Measurements from ENCODE around the gene PCED1B.

The PCED1B gene

GRCh38 chr12:47272412-47273190, 193.2 kb downstream of the PCED1B start:
- DNase-seq (ENCODE audit: low read depth) = no peak
- no peak overlapping the region for H3K4me3 ChIP-seq (ENCODE audit: low read depth, low read length)
- TF ChIP-seq POLR2A (IDR thresholded peaks at IDR 0.05; ENCODE audit: extremely low read depth, insufficient read length) = no peak
- TF ChIP-seq CTCF (IDR thresholded peaks at IDR 0.05; ENCODE audit: low read depth, low read length) = no peak
- no peak for TF ChIP-seq MAX (IDR thresholded peaks at IDR 0.05; ENCODE audit: low read depth, low read length)
- no peak for TF ChIP-seq MYC (IDR thresholded peaks at IDR 0.05; ENCODE audit: low read depth, low read length)

- DNase-seq (ENCODE audit: low read depth) = no peak
Observed at GRCh38 chr12:47273191-47273626, 193.8 kb downstream of the PCED1B start.

GRCh38 chr12:47274760-47275159, 195.3 kb downstream of the PCED1B start:
- DNase-seq (ENCODE audit: low read depth) = no peak
- no peak overlapping the region for H3K4me3 ChIP-seq (ENCODE audit: low read depth, low read length)
- TF ChIP-seq CTCF (IDR thresholded peaks at IDR 0.05; ENCODE audit: low read depth, low read length) (no peak), POLR2A (IDR thresholded peaks at IDR 0.05; ENCODE audit: extremely low read depth, insufficient read length) (no peak), MAX (IDR thresholded peaks at IDR 0.05; ENCODE audit: low read depth, low read length) (no peak), MYC (IDR thresholded peaks at IDR 0.05; ENCODE audit: low read depth, low read length) (no peak)

More at GRCh38 chr12:47273191-47273626, 193.8 kb downstream of the PCED1B start:
- H3K4me3 ChIP-seq (ENCODE audit: low read depth, low read length) = no peak overlapping the region
- TF ChIP-seq MAX (IDR thresholded peaks at IDR 0.05; ENCODE audit: low read depth, low read length) (no peak), CTCF (IDR thresholded peaks at IDR 0.05; ENCODE audit: low read depth, low read length) (no peak), POLR2A (IDR thresholded peaks at IDR 0.05; ENCODE audit: extremely low read depth, insufficient read length) (no peak), MYC (IDR thresholded peaks at IDR 0.05; ENCODE audit: low read depth, low read length) (no peak)

GRCh38 chr12:47276253-47276620, 196.8 kb downstream of the PCED1B start:
- H3K4me3 ChIP-seq (ENCODE audit: low read depth, low read length) = no peak overlapping the region
- no peak for DNase-seq (ENCODE audit: low read depth)
- TF ChIP-seq MAX (IDR thresholded peaks at IDR 0.05; ENCODE audit: low read depth, low read length) (no peak), MYC (IDR thresholded peaks at IDR 0.05; ENCODE audit: low read depth, low read length) (no peak), POLR2A (IDR thresholded peaks at IDR 0.05; ENCODE audit: extremely low read depth, insufficient read length) (no peak), CTCF (IDR thresholded peaks at IDR 0.05; ENCODE audit: low read depth, low read length) (no peak)

GRCh38 chr12:47276621-47277309, 197.3 kb downstream of the PCED1B start:
- peak; percentile 90 for DNase-seq (ENCODE audit: low read depth)
- peak; percentile 54; the same call in 1 of the 2 replicates for TF ChIP-seq MAX (IDR thresholded peaks at IDR 0.05; ENCODE audit: low read depth, low read length)
- no peak for TF ChIP-seq POLR2A (IDR thresholded peaks at IDR 0.05; ENCODE audit: extremely low read depth, insufficient read length)
- TF ChIP-seq CTCF (IDR thresholded peaks at IDR 0.05; ENCODE audit: low read depth, low read length) = no peak
- TF ChIP-seq MYC (IDR thresholded peaks at IDR 0.05; ENCODE audit: low read depth, low read length) = peak; percentile 55
- no peak overlapping the region for H3K4me3 ChIP-seq (ENCODE audit: low read depth, low read length)
